ENCODE measurements around the gene ADM2.
"Not testable (repeated sequence)": the region's sequence is repeated elsewhere in the genome, so short reads cannot be mapped to it uniquely, and the experiment has no call there.

Gene ADM2

DNA sequence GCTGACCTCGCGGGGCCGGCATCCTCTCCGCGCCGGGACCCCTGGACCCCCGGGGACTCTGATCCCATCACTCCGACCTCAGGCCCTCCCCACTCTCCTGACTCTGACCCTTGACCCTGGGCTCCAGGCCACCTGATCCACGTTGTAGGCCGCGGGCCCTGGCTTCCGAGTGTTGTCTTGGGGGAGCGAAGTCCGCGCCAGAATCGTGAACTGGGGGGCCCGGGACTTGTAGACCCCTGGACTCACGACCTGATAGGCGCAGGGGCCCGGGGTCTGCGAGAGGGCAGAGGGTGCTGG, 49.2 kb downstream of the ADM2 start:
- peak overlapping the region; percentile 54 to 87 (median 67) for H3K4me3 ChIP-seq
- peak overlapping the region; percentile 91 to 100 (median 99) for H3K27ac ChIP-seq

DNA sequence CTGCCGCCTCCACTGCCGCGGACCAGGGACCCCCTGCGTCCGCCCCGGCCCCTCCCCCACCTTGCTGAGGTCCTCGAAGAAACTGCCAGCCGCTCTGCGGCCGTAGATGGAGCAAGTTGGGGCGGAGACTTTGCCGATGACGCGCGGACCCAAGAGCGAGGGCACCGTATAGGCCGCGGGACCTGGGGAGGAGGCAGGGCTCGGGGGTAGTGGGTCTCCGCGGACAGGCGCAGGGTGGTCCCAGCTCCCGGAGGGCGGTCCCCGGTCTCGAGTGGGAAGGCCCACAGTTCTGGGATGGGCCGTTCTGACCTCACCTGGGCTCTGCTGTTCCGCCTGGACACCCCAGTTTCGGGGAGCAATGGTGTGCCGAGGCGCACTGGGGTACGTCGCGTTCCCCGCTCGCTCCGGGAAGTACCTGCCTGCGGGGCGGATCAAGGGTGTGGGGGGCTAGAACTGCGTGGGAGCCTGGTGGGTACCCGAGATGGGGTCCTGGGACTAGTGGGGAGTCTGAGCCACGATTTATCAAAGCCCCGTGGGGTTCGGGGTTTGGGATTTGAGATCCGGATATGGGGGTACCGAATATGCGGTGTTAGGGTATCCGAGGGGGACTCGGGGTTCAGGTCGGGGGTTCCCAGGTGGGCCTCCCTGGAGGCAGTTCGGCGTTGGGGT, 49.7 kb downstream of the ADM2 start:
- Histone ChIP-seq H3K4me3 (peak overlapping the region; percentile 54 to 87 (median 67)), H3K27ac (peak overlapping the region; percentile 91 to 100 (median 99))

DNA sequence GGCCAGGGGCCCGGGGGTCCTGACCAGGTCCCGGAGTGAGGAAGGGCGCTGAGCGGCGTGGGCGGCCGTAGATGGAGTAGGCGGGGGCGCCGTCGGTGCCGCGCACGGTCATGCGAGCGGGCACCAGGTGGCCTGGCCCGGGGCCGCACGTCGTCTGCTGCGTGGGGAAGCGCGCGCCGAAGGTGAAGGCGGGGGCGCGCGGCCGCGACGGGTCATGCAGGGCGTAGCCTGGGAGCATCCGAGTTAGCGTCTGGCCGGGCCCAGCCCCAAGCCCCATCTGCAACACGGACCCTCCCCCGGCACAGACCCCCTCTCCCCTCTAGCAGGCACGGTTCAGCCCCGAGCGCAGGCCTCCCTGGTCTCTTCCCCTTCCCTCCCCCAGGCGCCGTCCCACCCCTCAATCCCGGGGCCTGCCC, 50.2 kb downstream of the ADM2 start:
- H3K27ac ChIP-seq, result peak overlapping the region; percentile 91 to 100 (median 99)

DNA sequence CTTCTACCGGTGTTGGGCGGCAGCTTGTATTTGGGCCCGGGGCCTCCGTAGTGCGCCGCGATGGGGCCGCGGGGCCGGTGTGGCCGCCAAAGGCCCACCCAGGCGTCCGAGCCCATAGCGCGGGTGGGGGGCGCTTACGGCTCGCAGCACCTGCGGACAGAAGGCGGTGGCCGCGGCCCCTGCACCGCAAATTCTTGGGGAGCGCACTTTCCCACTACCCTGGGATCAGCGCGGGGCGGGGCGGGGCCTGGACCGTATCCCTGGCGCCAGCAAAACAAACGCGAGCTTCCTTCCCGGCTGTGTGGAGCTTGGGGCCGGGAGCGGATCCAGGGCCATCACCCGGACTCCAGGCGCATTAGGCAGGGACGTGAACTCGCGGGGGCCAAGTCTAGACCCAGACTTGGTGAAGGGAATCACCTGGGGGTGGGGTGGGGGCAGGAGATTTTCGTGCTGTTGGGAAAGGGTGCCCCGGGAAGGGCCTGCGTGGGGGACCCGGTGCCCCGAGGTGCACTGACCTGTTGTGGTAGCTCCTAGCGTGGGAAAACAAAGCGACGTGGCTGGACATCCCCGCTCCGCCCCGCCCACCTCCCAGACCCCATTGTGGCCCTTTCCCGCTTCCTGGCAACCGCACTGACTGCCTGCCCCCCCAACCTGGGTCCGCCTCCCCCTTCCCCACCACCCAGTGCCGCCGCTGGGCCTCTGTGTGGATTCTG, 50.8 kb downstream of the ADM2 start:
- Histone ChIP-seq H3K4me3 (peak overlapping the region; percentile 54 to 87 (median 67)), H3K27ac (peak overlapping the region; percentile 91 to 100 (median 99))

More for the DNA sequence above, 50.2 kb downstream of the ADM2 start:
- peak overlapping the region; percentile 54 to 87 (median 67) for H3K4me3 ChIP-seq

DNA sequence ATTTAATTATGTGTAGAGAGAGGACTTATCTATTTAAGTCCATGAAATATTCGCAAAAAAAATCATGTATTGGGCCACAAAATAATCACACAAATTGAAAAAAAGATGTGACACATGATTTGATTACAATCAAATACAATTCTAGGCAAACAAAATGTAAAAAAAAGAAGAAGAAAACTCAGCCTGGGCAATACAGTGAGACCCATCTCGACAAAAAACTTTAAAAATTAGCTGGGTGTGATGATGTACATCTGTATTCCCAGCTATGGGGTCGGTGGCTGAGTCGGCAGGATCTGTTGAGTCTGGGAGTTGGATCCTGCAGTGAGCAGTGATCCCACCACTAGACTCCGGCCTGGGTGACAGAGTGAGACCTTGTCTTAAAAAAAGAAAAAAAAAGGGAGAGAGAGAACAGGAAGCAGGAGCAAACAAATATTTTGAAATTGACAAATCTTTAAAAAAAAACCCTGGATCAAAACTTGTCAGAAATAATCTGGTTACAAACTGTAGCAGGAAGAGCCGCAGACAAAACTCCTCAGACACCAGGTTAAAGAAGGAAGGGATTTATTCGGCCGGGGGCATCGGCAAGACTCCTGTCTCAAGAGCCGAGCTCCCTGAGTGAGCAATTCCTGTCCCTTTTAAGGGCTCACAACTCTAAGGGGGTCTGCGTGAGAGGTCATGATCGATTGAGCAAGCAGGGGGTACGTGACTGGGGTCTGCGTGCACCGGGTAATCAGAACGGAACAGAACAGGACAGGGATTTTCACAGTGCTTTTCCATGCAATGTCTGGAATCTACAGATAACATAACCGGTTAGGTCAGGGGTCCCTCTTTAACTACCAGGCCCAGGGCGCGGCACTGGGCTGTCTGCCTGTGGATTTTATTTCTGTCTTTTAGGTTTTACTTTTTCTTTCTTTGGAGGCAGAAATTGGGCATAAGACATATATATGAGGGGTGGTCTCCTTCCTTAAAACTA, 51.8 kb downstream of the ADM2 start:
- Histone ChIP-seq H3K27ac (peak overlapping the region; percentile 8 to 100 (median 99)), H3K4me3 (peak overlapping the region in 4 of 7 experiments; percentile 64 to 84 (median 70))

DNA sequence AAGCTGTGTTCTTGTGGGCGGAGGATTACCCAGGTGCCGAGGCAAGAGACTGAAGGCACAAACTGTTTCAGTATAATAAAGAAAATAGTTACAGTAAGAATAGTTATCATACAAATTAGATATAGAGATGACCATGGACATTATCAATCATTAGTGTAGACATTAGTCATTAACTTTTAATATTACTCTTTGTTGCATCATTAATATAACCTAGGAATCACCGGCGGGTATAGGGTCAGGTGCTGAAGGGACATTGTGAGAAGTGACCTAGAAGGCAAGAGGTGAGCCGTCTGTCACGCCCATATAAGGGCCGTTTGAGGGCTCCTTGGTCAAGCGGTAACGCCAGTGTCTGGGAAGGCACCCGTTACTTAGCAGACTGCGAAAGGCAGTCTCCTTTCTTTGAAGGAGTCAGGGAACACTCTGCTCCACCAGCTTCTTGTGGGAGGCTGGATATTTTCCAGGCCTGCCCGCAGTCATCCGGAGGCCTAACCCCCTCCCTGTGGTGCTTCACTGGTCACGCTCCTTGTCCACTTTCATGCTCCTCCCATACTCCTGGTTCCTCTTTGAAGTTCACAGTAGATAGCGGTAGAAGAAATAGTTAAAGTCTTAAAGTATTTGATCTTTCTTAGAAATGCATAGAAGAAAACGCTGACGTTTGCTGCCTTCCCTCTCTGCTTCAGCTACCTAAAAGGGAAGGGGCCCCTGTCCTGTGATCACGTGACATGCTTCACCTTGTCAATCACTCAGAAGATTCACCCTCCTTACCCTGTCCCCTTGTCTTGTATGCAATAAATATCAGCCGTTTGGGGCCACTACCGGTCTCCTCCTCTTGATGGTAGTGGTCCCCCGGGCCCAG, 52.7 kb downstream of the ADM2 start:
- not testable (repeated sequence) for H3K4me3 ChIP-seq
- peak overlapping the region in 19 of 21 experiments; percentile 27 to 100 (median 99) for H3K27ac ChIP-seq

DNA sequence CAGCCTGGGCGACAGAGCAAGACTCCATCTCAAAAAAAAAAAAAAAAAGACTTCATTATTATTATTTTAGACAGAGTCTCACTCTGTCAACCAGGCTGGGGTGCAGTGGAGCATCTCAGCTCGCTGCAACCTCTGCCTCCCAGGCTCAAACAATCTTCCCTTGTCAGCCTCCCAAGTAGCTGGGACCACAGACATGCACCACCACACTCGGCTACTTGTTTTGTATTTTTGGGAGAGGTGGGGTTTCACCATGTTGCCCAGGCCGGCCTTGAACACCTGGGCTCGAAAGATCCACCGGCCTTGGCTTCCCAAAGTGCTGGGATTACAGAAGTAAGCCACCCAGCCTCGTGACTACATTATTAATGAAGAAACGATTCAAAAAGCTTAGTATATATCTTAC, 53.8 kb downstream of the ADM2 start:
- Histone ChIP-seq H3K27ac (peak overlapping the region in 9 of 21 experiments; percentile 15 to 100 (median 98)), H3K4me3 (no peak overlapping the region)

Data from skin epidermis (tissue), 12 donors.